GM12878 (cell line): ENCODE measurements around the gene CHMP4A. TPM values are rescaled to one million over a fixed set of nuclear protein-coding genes. Genes with fewer than 3 reads are reported as not detected.

Experiments
- ATAC-seq: fragments of 200-7000 bp; cut with Tn5 transposase; 3 replicates; pipeline ENCODE4 v1.9.1; 2020; ENCODE audit warnings: mild to moderate bottlenecking, moderate library complexity
- BruUV-seq: library from RNA; stranded (reverse); fragments of 400-500 nt; replicated peaks from 2 replicates; lab custom pipeline; 2021; lab: Mats Ljungman, UMichigan
- CTCF ChIA-PET: fragments of 300-600 bp; sonication (Branson Sonifier 250); formaldehyde crosslinking; extraction: SDS; loops from one replicate; lab custom pipeline; 2021; ENCODE audit warnings: inconsistent platforms; lab: Yijun Ruan, JAX
- POLR2A ChIA-PET: fragments of 350-600 bp; formaldehyde crosslinking; extraction: SDS; loops from one replicate; lab custom pipeline; 2021; ENCODE audit warnings: inconsistent platforms; lab: Charles Lee
- RAD21 ChIA-PET: fragments of 300-600 bp; sonication (Branson Sonifier 250); formaldehyde crosslinking; loops from one replicate; lab custom pipeline; 2023; ENCODE audit warnings: antibody characterized with exemption; ENCODE audit not compliant: unreplicated experiment; lab: Charles Lee
- SMC1A ChIA-PET: fragments of 300-600 bp; sonication (Branson Sonifier 250); formaldehyde crosslinking; loops from one replicate; lab custom pipeline; 2023; ENCODE audit not compliant: unreplicated experiment, uncharacterized antibody; lab: Charles Lee
- DNase-seq: peaks from one replicate; pipeline ENCODE4 v3.0.0-alpha.2; 2011; ENCODE audit warnings: low read depth, low spot score
- FAIRE-seq: peaks from 3 replicates; lab custom pipeline; 2011; peaks lifted over from hg19 to GRCh38; lab: Jason Lieb, UNC
- H2AFZ ChIP-seq: 2 replicates; pipeline ENCODE4 v1.6.0; 2011; ENCODE audit warnings: low read depth, low read length, control low read depth; ENCODE audit not compliant: control insufficient read depth
- H3K27ac ChIP-seq: 2 replicates; pipeline ENCODE4 v1.5.1; 2011; ENCODE audit warnings: control low read depth; ENCODE audit not compliant: control insufficient read depth, insufficient read depth
- H3K27me3 ChIP-seq, 2 experiments: replicated peaks in 1 of 2; 2 replicates each; pipeline versions ENCODE4 v1.6.0 to v1.6.1; 2011; ENCODE audit warnings: low read length in 1 of 2; ENCODE audit not compliant: control insufficient read depth in 2 of 2, insufficient read depth in 2 of 2
- H3K36me3 ChIP-seq, 2 experiments: 2 replicates each; pipeline ENCODE4 v1.5.1; 2011; ENCODE audit warnings: low read length in 1 of 2; ENCODE audit not compliant: control insufficient read depth in 2 of 2, insufficient read depth in 2 of 2
- H3K4me1 ChIP-seq: 2 replicates; pipeline ENCODE4 v1.6.1; 2011; ENCODE audit warnings: mild to moderate bottlenecking, low read length, moderate library complexity, mixed read lengths; ENCODE audit not compliant: control insufficient read depth, insufficient read depth
- H3K4me2 ChIP-seq: 2 replicates; pipeline ENCODE4 v1.6.0; 2011; ENCODE audit warnings: control low read depth; ENCODE audit not compliant: control insufficient read depth, insufficient read depth
- H3K4me3 ChIP-seq: fragments of 200-600 bp; sonication (generic); 2 replicates; pipeline ENCODE4 v1.5.1; 2016
- H3K79me2 ChIP-seq: 2 replicates; pipeline ENCODE4 v1.6.0; 2011; ENCODE audit warnings: low read length; ENCODE audit not compliant: control insufficient read depth, insufficient read depth
- H3K9ac ChIP-seq: 2 replicates; pipeline ENCODE4 v1.8.0; 2011; ENCODE audit warnings: low read length, control low read depth, mixed read lengths; ENCODE audit not compliant: control insufficient read depth, insufficient read depth
- H3K9me3 ChIP-seq: replicated peaks from 3 replicates; pipeline ENCODE4 v1.5.1; 2011; ENCODE audit warnings: mild to moderate bottlenecking, low read length; ENCODE audit not compliant: control insufficient read depth, insufficient read depth
- H4K20me1 ChIP-seq: 2 replicates; pipeline ENCODE4 v1.6.0; 2011; ENCODE audit not compliant: control insufficient read depth, insufficient read depth
- ATF2 ChIP-seq: IDR thresholded peaks from 2 replicates; pipeline ENCODE4 v1.6.1; 2012; ENCODE audit warnings: low read length, inconsistent platforms
- BCL3 ChIP-seq: IDR thresholded peaks from 2 replicates; pipeline ENCODE4 v1.6.1; 2011; ENCODE audit warnings: borderline replicate concordance, low read depth, mild to moderate bottlenecking, moderate library complexity, low read length; ENCODE audit not compliant: insufficient read depth, poor library complexity, severe bottlenecking
- BRCA1 ChIP-seq: IDR thresholded peaks from 2 replicates; pipeline ENCODE4 v1.6.1; 2011; ENCODE audit warnings: low read depth, low read length, improper control_type of control experiment
- CBX5 ChIP-seq: sonication (generic); IDR thresholded peaks from 2 replicates; pipeline ENCODE4 v1.6.1; 2016; ENCODE audit warnings: low read depth, moderate library complexity, mild to moderate bottlenecking, inconsistent platforms
- FOS ChIP-seq: IDR thresholded peaks from 3 replicates; pipeline ENCODE4 v1.6.1; 2011; ENCODE audit warnings: borderline replicate concordance; ENCODE audit not compliant: insufficient read length; ENCODE audit errors: extremely low read depth
- JUND ChIP-seq: IDR thresholded peaks from 2 replicates; pipeline ENCODE4 v1.6.1; 2012; ENCODE audit warnings: low read depth, mild to moderate bottlenecking, low read length, improper control_type of control experiment, moderate library complexity
- KDM1A ChIP-seq: fragments of 200-600 bp; sonication (generic); IDR thresholded peaks from 2 replicates; pipeline ENCODE4 v1.6.1; 2016; ENCODE audit warnings: borderline replicate concordance
- MTA3 ChIP-seq: IDR thresholded peaks from 2 replicates; pipeline ENCODE4 v1.6.1; 2012; ENCODE audit warnings: low read length, inconsistent platforms, borderline replicate concordance
- NR2F1 ChIP-seq: fragments of 450-650 bp; conservative IDR thresholded peaks from 2 replicates; pipeline ENCODE4 v1.6.1; 2017; ENCODE audit warnings: mild to moderate bottlenecking
- POU2F2 ChIP-seq: IDR thresholded peaks from 3 replicates; pipeline ENCODE4 v1.6.1; 2011; ENCODE audit warnings: low read depth, mild to moderate bottlenecking, low read length, borderline replicate concordance
- PRDM15 ChIP-seq: fragments of 450-650 bp; formaldehyde crosslinking; IDR thresholded peaks from 2 replicates; pipeline ENCODE4 v1.4.0; 2020; ENCODE audit warnings: mild to moderate bottlenecking, moderate library complexity
- SIN3A ChIP-seq: IDR thresholded peaks from 2 replicates; pipeline ENCODE4 v1.6.1; 2012; ENCODE audit warnings: low read depth, low read length, improper control_type of control experiment
- SMC3 ChIP-seq: IDR thresholded peaks from 2 replicates; pipeline ENCODE4 v1.6.1; 2011; ENCODE audit warnings: low read length, improper control_type of control experiment, borderline replicate concordance
- ZBED1 ChIP-seq: IDR thresholded peaks from 2 replicates; pipeline ENCODE4 v1.6.1; 2016; ENCODE audit warnings: borderline replicate concordance
- ZNF24 ChIP-seq: fragments of 450-650 bp; IDR thresholded peaks from 2 replicates; pipeline ENCODE4 v1.6.1; 2017; ENCODE audit warnings: antibody characterized with exemption, mild to moderate bottlenecking
- ZNF274 ChIP-seq: IDR thresholded peaks from one replicate; pipeline ENCODE4 v1.8.0; 2011; ENCODE audit not compliant: insufficient read length, insufficient read depth
- WGBS: methylation state at CpG from one replicate; pipeline ENCODE4 v1.1.6; 2016; ENCODE audit warnings: low lambda C conversion rate; ENCODE audit not compliant: insufficient replicate concordance, insufficient coverage; ENCODE audit errors: missing lambda C conversion rate; 5-methylcytosine and 5-hydroxymethylcytosine counted together
- in situ Hi-C: fragments of 300-500 bp; cut with MboI; formaldehyde crosslinking; loops from 9 replicates; pipeline ENCODE4 v1.14.3; 2018; ENCODE audit warnings: mixed read lengths
- intact Hi-C: fragments of 100-400 bp; cut with micrococcal nuclease; formaldehyde crosslinking; loops from one replicate; pipeline ENCODE4 v1.14.2; 2022; ENCODE audit not compliant: unreplicated experiment
- polyA plus RNA-seq, 11 experiments: library from polyadenylated mRNA; depleted of rRNA in 4 of 11; unstranded in 6 of 11; stranded (reverse) in 5 of 11; fragments of >200 nt; fragmentation: Nextera tagmentation in 4 of 11; fragmentation: Illumina TruSeq in 1 of 11; extraction: Ambion mirVana in 4 of 11; extraction: Trizol in 1 of 11; gene quantifications; 1 replicate in 1 of 11; 2 replicates in 10 of 11; pipeline versions ENCODE4 v1.2.1 to v1.2.3, GENCODE V29; 2011 to 2016; ENCODE audit warnings: inconsistent platforms in 2 of 11, missing spikeins in 2 of 11, low read depth in 1 of 11
- total RNA-seq, 4 experiments: library from RNA; depleted of rRNA in 3 of 4; stranded (reverse); fragments of >200 nt in 3 of 4; fragmentation: Illumina TruSeq in 1 of 4; extraction: Trizol in 1 of 4; gene quantifications; 2 replicates each; pipeline versions ENCODE4 v1.2.1 to v1.2.3, GENCODE V29; 2013 to 2021

The CHMP4A gene
- total and polyA plus RNA-seq, 10 of the 15 experiments (the other 5 are each of a cell fraction or from before 2014, with no cell fraction given), result 35.5 to 151 (median 84.7) TPM

- no peaks in the 10 kb centered on the region; the same call in 1 of the 3 replicates for H3K9me3 ChIP-seq
- in situ Hi-C loops (no loop called here), intact Hi-C loops (loop anchor here (1.0 kb wide), 1 partner anchor 18 kb away; the partner anchor contains the start of gene CHMP4A)
- RAD21 ChIA-PET, result interaction anchor here (0.5 to 3.0 kb wide), 13 partner anchors 18 to 103 kb away, joined by 3 to 10 read pairs (median 4); partner anchors contain the start of genes CHMP4A, DCAF11, IRF9 and MDP1
- peak within 1 kb of the TSS; percentile 96 for H3K27ac ChIP-seq
- SMC1A ChIA-PET, result interaction anchor here (0.8 to 2.5 kb wide), 11 partner anchors 10 to 138 kb away, joined by 3 to 10 read pairs (median 4); partner anchors contain the start of genes CHMP4A, DCAF11, NRL and RABGGTA
- H3K27me3 ChIP-seq, result no peaks in the 10 kb centered on the region
- H3K79me2 ChIP-seq, result peaks cover 48% of the 10 kb centered on the region
- POLR2A ChIA-PET, result interaction anchor here (0.6 to 3.9 kb wide), 23 partner anchors 8 to 1393 kb away, joined by 3 to 50 read pairs (median 6); partner anchors contain the start of genes CHMP4A, DCAF11, EMC9 and IRF9
- H2AFZ ChIP-seq, result peak within 1 kb of the TSS; percentile 98
- FAIRE-seq (no peak), DNase-seq (peak; percentile 52), ATAC-seq (peak; percentile 93)
- BruUV-seq, result no TSS peak
- CTCF ChIA-PET, result interaction anchor here (0.8 to 2.9 kb wide), 14 partner anchors 16 to 236 kb away, joined by 3 to 11 read pairs (median 4); partner anchors contain the start of genes CHMP4A, CIDEB, EMC9 and IRF9
- 1% methylated on average over 88 of the region's 89 CpGs for WGBS
- peaks cover 15% of the 10 kb centered on the region for H3K4me1 ChIP-seq
- peak within 1 kb of the TSS; percentile 92 for H3K9ac ChIP-seq
- H3K4me3 ChIP-seq, result peak within 1 kb of the TSS; percentile 68
- peaks cover 0 to 4% of the 10 kb centered on the region in 2 experiments; a peak in 2 of 4 replicates for H3K36me3 ChIP-seq
- H3K4me2 ChIP-seq, result peak within 1 kb of the TSS; percentile 90
- H4K20me1 ChIP-seq, result no peaks in the 10 kb centered on the region
- no peak for TF ChIP-seq PRDM15 (CRISPR knock-in tag)
- TF ChIP-seq SMC3, result peak; percentile 2; the same call in 1 of the 2 replicates
- peak; percentile 87 for TF ChIP-seq SIN3A
- TF ChIP-seq KDM1A, result no peak
- TF ChIP-seq NR2F1, result peak; percentile 72
- TF ChIP-seq ZBED1, result no peak
- TF ChIP-seq BCL3, result peak; percentile 66
- no peak for TF ChIP-seq FOS
- no peak for TF ChIP-seq BRCA1
- no peak for TF ChIP-seq JUND
- no peak for TF ChIP-seq MTA3
- TF ChIP-seq ZNF274, result no peak
- peak; percentile 48; the same call in 1 of the 3 replicates for TF ChIP-seq POU2F2
- peak; percentile 40; the same call in 1 of the 2 replicates for TF ChIP-seq CBX5
- TF ChIP-seq ATF2, result no peak
- TF ChIP-seq ZNF24, result no peak
Observed at GRCh38 chr14:24195186-24196070, 17.9 kb downstream of the CHMP4A start, which contains the start of gene TM9SF1. TM9SF1 (minus strand) TSS chr14:24195441; CDS start chr14:24195019, 422 bp downstream.
